ENCODE data around the gene MB21D2.
A peak's percentile ranks its signal among the peaks of the same experiment; 100 is the strongest.

MB21D2 gene

GRCh38 chr3:192920411-192920810, 2.8 kb upstream of the MB21D2 start:
- no peak for DNase-seq

- no peak for DNase-seq
Observed at GRCh38 chr3:192919901-192920300, 2.2 kb upstream of the MB21D2 start.

GRCh38 chr3:192918275-192918588, 576 bp upstream of the MB21D2 start:
- no peak for DNase-seq

GRCh38 chr3:192917028-192917403, 640 bp downstream of the MB21D2 start:
- DNase-seq = peak; percentile 47

DNA sequence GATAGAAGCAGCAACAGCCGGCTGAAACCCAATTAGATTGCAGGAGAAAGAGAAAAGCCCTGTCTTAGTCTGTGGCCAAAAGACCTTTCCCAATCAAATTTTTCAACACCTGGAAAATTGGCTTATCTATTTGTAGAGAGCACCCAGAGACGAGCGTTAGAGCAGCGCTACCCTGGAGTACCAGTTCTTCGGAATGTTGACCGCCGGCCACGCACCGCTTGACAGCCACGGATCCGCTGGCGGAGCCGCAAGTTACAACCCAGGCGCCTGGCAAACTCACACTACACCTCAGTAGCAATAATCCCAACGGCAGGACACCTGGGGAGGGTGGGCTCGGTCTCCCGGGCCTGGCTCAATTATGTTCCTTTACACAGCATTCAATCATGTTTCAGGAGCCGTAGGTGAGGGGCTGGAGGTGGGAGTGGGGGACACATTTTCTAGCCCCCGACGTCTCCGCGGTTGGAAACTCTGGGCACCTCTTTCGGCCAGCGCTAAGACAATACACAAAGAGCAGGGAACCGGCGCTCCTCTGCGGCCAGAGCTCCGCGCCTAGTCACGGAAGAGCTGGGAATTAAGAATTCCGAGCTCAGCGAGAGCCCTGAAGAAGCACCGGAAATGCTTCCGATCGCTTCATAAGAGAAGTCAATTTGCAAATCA, 1.2 kb downstream of the MB21D2 start:
- DNase-seq = peak; percentile 13

DNA sequence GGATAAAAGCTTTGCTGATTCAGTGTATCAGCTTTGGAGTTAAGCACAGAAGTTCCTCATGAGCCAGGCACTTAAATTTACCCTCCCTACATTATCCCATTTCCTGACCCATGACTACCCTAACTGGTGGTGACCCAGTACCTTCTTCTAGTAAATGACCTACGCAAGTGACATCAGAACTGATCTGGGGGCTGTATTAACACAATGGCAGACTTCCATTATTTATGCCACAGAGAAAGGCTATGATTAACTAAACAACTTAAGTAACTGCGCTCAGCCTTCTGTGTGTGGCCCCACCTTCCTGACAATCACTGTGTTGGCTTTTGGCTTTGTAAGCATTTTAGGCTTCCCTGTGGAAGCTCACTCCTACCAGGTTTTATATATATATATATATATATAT, 1.9 kb downstream of the MB21D2 start:
- DNase-seq = no peak

DNA sequence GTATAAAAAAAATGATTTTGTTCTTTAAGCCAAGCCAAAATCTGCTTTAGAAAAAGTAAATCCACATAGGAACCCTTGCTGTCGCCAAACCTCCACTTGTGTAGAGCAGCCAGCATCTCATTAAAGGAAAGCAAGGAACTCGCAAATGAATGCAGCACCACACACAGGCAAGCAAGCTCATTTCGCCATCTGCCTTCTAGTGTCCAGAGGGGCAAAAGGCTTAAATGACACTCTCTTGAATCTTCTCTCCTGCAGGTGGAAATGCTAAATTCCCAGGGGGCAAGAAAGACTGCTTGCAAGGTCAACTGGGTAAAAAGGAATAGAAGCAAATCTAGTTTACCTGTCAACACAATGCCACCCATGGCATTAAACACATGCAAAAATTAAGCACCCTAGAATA, 2.4 kb downstream of the MB21D2 start:
- DNase-seq = no peak

DNA sequence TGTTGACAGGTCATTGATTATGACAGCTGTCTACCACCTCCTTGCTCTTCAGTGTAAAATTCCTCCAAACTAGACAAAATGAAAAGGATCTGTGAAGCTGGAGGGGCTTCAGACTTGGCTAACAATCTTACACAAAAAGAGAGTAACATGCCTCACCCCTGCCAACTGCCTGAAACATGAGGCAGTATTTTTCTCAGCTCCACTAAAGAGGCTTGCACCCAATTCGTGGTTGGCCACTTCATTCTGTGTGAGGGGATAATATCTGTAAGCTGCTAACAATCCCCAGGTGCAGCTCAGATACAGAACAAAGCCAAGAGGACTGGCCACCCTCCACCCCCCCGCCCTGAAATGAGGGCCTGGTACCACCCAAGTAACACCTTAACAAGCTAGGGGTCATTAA, 2.8 kb downstream of the MB21D2 start:
- no peak for DNase-seq

- no peak for DNase-seq
Observed at GRCh38 chr3:192913540-192913939, 4.1 kb downstream of the MB21D2 start.

DNA sequence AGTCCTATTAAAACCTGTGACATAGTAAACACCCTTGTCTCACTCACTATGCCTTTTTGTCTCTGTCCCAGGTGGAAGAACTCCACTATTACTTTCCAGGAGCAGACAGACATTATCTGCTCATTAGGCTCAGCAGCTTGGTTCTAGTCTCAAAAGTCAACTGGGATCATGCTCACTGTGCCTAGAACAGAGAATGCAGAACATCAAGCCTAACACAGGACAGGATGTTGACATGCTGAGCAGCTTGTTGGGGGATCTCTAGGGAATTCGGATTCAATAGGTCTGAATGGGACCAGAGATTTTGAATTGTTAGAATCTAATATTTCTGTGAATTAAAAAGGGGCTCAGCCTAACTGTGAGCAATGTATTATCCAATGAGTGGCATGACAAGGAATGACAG, 6.4 kb downstream of the MB21D2 start:
- DNase-seq = no peak

- DNase-seq = no peak
Observed at GRCh38 chr3:192907784-192908183, 9.9 kb downstream of the MB21D2 start.

DNA sequence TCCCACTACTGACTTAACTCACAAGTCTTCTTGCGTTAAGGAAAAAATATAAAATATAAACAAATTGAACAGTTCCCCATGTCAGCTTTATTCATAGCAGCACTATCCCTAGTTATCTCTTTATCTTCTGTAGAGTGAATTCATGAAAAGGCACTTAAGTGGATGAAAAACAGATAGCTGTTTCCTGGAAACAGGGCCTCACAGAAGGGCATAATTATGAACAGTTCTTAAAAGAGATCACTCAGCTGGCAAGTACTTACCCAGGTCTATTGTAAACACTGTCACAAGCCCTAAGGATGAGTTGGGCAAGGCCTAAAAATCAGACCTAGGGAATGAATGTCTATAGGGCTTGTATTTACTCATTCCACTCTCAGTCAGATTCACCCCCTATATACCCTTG, 10.7 kb downstream of the MB21D2 start:
- no peak for DNase-seq

GRCh38 chr3:192905980-192906678, 11.5 kb downstream of the MB21D2 start:
- no peak for DNase-seq

DNA sequence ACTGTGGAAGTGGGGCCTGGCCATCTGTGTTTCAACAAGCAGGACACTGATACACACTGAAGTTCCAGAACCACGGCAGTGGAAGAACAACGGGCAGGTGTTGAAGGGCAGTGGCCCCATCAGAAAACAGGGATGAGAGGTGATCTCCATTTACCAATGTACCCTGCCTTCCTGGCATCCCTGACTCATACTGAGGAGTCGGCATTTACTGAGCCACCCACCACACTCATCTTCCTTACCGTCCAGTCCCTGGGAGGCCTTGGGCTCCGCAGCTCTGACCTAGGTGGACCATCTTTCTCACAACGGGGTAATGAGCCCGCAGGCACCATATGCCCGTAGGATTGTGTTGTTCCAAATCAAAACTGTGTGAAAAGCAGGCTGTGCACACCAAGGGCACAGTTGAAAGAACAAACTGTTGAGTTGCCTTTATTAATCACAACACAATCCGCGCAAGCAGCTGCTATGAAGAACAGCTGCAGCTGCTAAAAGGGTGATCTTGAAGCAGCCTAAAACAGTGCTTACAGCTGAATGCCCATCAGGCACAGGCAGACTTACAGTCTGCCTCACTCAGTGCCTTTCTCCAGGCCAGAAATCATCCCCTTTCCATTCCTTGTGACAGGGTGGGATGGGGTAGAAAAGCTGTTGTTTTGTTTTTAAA, 12.9 kb downstream of the MB21D2 start:
- DNase-seq = no peak

GRCh38 chr3:192902549-192902948, 15.1 kb downstream of the MB21D2 start:
- no peak for DNase-seq

GRCh38 chr3:192901435-192901834, 16.2 kb downstream of the MB21D2 start:
- no peak for DNase-seq

DNA sequence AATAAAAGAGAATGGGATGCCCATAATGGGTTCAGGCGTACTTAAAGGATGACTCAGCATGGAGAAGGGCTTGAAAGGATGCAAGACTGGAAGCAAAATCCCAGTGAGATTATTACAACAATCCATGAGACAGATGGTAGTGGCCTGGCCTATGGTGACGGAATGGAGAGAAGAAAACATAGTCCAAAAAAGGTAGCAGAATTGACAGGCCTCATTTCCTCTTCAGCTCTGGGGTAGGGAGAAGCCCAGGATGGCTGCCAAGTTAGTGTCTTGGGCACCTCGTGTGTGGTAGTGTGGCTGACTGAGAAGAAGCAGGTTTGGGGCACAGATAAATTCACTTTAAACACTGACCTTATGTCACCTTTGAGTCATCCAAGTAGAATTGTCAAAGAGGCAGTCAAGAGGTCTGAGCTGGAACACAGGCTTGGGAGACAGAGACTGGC, 18.1 kb downstream of the MB21D2 start:
- DNase-seq = peak; percentile 20

GRCh38 chr3:192897005-192897404, 20.7 kb downstream of the MB21D2 start:
- DNase-seq = no peak

- no peak for DNase-seq
Observed at GRCh38 chr3:192896208-192896607, 21.4 kb downstream of the MB21D2 start.

- no peak for DNase-seq
Observed at GRCh38 chr3:192894676-192895075, 23.0 kb downstream of the MB21D2 start.

- peak; percentile 60 for DNase-seq
Observed at GRCh38 chr3:192892981-192893700, 24.5 kb downstream of the MB21D2 start.

DNA sequence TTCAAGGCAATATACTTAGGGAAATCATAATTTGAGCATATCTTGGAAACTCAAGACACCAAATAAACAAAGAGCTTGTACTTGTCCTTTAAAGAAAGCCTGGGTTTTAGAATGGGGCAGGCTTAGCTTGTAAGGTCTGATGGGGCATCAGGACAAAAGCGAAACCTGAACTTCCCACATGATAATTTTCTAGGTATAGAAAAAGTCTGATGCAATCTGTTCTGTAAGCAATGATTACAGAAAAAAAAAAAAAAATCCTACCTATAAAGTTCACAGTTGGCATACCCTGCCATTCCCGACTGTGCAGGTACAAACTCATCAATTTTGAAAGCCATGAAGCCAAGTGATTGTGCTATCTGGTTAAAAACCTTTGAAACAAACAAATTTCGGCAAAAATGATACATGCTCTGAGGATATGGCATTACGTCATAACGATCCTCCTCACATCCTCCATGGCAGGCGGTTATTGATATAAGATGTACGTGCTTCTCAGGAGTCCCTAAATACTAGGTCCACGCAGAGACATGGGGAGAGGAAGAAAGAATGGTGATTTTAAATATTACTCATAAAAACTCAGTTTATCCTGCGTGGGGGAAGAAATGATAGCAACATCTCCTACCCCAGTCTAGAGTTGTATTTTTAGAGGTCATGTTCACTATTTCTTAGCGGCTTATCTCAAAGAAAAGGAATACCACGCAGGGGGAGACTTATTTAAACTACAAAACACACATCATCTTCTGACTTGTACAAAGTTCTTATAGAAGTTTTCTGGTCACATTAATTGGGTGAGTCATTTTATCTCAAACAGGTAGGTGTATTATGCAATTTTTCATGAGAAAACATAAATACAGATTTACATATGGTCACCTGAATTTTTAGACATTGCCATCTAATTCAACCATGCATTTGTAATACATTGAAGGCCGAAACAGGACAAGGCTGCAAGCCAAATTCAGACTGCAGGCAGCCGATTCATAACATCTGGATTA, 27.0 kb downstream of the MB21D2 start:
- no peak for DNase-seq

Measured in CD4-positive, alpha-beta T cell treated with Interleukin-17A for 4 hours (primary cell).